ENCODE results near the gene CADM4.
A peak's percentile ranks its signal among the peaks of the same experiment; 100 is the strongest.

GRCh38 chr19:43624933-43625332 is 14.7 kb downstream of the CADM4 start:
- TF ChIP-seq CTCF (IDR thresholded peaks at IDR 0.05 in 8 of 11, conservative IDR thresholded peaks at IDR 0.05 in 3 of 11) (peak in 7 of 11 experiments; percentile 5 to 55 (median 38)), POLR2AphosphoS5 (IDR thresholded peaks at IDR 0.05) (peak in 1 of 3 donors; percentile 18), POLR2A (IDR thresholded peaks at IDR 0.05) (no peak)
